Measurements from ENCODE around the gene LSMEM2. TPM values are rescaled to one million over a fixed set of nuclear protein-coding genes. Genes with fewer than 3 reads are reported as not detected.
"Not testable (repeated sequence)": the region's sequence is repeated elsewhere in the genome, so short reads cannot be mapped to it uniquely, and the experiment has no call there.

The LSMEM2 gene
- total RNA-seq, 4 donors from 2014 or later, result 0.41 to 0.98 (median 0.49) TPM; not detected in 1

DNA sequence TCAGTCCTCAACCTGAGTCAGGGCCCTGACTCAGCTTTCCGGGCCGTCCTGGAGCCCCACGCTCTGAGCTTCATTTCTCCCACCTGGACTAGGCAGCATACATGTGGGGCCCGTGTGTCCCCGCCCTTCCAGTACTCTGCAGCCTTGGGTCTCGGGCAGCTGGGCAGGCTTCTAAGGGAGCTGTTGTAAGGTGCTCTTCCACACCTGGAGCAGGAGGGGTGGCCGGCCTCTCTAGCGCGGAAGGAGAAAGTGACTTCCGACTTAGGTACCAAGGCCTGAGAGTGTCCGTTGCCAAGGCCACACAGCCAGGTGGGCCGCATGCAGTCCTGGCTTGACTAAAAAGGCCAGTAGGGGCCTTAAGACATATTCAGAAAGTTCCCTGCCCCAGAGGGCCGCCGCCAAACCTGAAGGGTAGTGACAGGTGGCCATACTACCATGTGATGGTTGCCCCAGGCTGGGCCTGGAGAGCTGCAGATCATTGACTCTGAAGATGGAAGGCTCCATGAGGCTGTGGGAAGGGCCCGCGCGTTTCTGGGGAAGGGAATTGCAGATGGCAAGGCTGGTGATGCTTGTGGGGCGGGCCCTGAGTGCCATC, 19.4 kb upstream of the LSMEM2 start:
- H3K9me3 ChIP-seq, result no peaks in the 10 kb centered on the region
- intact Hi-C loops (cut with DNase I; ENCODE audit: low total_unique reads) (loop anchor here (1.0 to 2.0 kb wide), 2 partner anchors 14 to 65 kb away; no protein-coding TSS in a partner anchor), in situ Hi-C loops (cut with MboI; ENCODE audit: low sequenced_read_pairs in 4 of 4) (no loop called here)
- no peak for DNase-seq
- H3K27me3 ChIP-seq, result no peaks in the 10 kb centered on the region
- H3K27ac ChIP-seq, result peak overlapping the region; percentile 96 to 99 (median 98)
- H3K4me3 ChIP-seq, result peak overlapping the region; percentile 72 to 94 (median 81)
- H3K36me3 ChIP-seq, result peaks cover 0 to 27% of the 10 kb centered on the region in 2 donors
- H3K4me1 ChIP-seq, result peaks cover 33 to 38% of the 10 kb centered on the region in 2 donors
- ATAC-seq, result peak; percentile 24 to 29
- TF ChIP-seq, protein P1, sequence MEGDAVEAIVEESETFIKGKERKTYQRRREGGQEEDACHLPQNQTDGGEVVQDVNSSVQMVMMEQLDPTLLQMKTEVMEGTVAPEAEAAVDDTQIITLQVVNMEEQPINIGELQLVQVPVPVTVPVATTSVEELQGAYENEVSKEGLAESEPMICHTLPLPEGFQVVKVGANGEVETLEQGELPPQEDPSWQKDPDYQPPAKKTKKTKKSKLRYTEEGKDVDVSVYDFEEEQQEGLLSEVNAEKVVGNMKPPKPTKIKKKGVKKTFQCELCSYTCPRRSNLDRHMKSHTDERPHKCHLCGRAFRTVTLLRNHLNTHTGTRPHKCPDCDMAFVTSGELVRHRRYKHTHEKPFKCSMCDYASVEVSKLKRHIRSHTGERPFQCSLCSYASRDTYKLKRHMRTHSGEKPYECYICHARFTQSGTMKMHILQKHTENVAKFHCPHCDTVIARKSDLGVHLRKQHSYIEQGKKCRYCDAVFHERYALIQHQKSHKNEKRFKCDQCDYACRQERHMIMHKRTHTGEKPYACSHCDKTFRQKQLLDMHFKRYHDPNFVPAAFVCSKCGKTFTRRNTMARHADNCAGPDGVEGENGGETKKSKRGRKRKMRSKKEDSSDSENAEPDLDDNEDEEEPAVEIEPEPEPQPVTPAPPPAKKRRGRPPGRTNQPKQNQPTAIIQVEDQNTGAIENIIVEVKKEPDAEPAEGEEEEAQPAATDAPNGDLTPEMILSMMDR (IDR thresholded peaks at IDR 0.05 in 4 of 5, conservative IDR thresholded peaks at IDR 0.05 in 1 of 5), result no peak
- no peak for TF ChIP-seq POLR2A (IDR thresholded peaks at IDR 0.05)

DNA sequence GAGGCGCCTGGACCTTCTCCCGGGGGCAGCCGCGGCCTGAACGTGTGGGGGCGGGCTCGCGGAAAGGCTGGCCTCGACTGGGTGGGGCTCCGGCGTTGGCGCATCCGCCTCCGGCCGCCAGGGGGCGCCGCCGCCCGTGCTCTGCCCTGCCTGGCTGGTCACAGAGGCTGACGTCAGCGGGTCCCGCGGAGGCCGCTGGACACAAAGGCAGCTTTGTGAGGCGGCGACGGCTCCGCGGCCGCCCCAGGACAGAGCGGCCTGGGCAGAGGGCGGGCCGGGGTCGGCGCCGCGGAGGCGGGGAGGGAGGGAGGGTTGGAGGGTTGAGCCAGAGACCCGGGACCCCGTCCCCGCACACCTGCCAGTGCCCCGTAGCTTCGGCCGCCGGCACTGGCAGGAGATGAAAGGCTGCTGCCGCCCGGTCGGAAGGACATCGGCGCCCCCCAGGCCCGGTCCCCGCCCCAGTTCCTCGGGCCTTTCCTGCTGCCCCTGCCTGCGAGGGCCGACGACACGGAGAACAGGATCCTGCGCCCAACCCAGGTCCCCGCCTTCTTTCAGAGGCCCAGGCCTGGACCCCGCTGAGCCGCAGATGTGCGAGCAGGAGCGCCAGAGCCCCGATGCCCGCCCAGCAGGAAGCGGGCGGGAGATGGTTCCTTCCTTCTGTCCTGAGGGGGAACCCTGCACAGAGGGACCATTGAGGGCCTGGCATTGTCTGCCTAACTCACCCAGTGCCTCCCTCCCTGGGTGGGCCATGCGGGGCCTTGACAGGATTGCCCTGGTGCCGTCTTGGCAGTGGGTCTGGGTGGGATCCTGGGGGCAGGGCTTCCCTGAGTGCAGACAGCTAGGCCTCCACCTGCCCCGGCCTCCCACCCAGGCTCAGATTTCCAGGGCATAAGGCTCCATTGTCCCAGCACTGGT, 18.6 kb upstream of the LSMEM2 start:
- intact Hi-C loops (cut with DNase I; ENCODE audit: low total_unique reads), result loop anchor here (1.0 to 2.0 kb wide), 2 partner anchors 13 to 65 kb away; no protein-coding TSS in a partner anchor
- TF ChIP-seq, protein P1 (IDR thresholded peaks at IDR 0.05 in 4 of 5, conservative IDR thresholded peaks at IDR 0.05 in 1 of 5), result peak; percentile 89 to 100 (median 100)
- TF ChIP-seq POLR2A (IDR thresholded peaks at IDR 0.05), result peak; percentile 57 to 70
- Histone ChIP-seq H3K27ac (peak overlapping the region; percentile 96 to 99 (median 98)), H3K4me3 (peak overlapping the region; percentile 72 to 94 (median 81)), H3K27me3 (no peaks in the 10 kb centered on the region), H3K9me3 (no peaks in the 10 kb centered on the region), H3K36me3 (peaks cover 0 to 27% of the 10 kb centered on the region in 2 donors), H3K4me1 (peaks cover 31 to 39% of the 10 kb centered on the region in 2 donors)
- peak; percentile 78 to 88 for DNase-seq
- peak; percentile 91 to 93 for ATAC-seq
- in situ Hi-C loops (cut with MboI; ENCODE audit: low sequenced_read_pairs in 4 of 4), result no loop called here

DNA sequence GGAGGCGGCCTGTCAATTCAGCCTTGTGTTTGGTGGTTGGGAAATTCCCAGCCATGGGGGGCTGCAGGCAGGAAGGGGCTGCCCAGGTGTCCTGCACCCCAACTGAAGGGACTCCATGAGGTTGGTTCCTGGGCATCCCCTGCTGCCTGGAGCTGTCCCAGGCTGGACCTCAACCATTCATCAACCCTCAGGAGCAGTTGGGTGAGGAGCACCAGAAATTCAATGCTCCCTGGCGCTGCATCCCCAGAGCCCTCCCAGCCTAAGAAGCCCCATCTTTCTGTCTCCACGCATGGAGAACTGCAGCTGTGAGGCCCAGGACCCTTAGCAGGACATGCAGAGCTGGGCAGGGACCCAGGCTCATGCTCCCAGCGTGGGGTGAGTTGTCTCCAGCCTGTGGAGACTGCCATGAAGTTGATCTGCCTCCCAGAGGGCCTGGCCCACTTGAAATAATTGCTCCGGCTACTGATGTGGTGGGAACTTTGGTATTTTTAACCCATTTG, 17.9 kb upstream of the LSMEM2 start:
- DNase-seq, result no peak
- H3K27ac ChIP-seq, result peak overlapping the region; percentile 96 to 99 (median 98)
- H3K36me3 ChIP-seq, result peaks cover 0 to 27% of the 10 kb centered on the region in 2 donors
- intact Hi-C loops (cut with DNase I; ENCODE audit: low total_unique reads) (loop anchor here (1.0 to 2.0 kb wide), 2 partner anchors 12 to 64 kb away; no protein-coding TSS in a partner anchor), in situ Hi-C loops (cut with MboI; ENCODE audit: low sequenced_read_pairs in 4 of 4) (no loop called here)
- H3K4me1 ChIP-seq, result peaks cover 27 to 40% of the 10 kb centered on the region in 2 donors
- H3K27me3 ChIP-seq, result no peaks in the 10 kb centered on the region
- H3K4me3 ChIP-seq, result peak overlapping the region; percentile 72 to 94 (median 81)
- H3K9me3 ChIP-seq, result no peaks in the 10 kb centered on the region
- TF ChIP-seq, protein P1 (IDR thresholded peaks at IDR 0.05 in 4 of 5, conservative IDR thresholded peaks at IDR 0.05 in 1 of 5), result no peak
- no peak for TF ChIP-seq POLR2A (IDR thresholded peaks at IDR 0.05)
- ATAC-seq, result no peak

DNA sequence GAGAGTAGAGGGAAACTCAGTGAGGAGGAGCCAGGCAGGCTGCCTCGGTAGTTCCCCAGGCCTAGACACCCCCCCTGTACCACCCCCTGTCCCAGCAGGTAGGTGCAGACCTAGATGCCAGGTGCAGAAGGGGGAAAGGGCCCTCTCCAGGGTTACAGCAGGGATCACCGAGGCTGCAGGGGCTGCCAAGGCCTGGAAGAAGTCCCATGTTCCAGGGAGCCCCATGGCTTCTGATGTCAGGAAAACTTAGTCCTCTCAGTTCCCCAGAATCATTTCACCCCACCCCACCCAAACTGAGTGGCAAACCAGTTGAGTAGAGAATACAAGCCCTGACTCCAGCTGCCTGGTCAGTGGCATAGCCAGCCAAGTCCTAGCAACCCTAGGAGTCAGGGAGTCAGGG, 17.4 kb upstream of the LSMEM2 start:
- DNase-seq (no peak), ATAC-seq (no peak)
- in situ Hi-C loops (cut with MboI; ENCODE audit: low sequenced_read_pairs in 4 of 4) (no loop called here), intact Hi-C loops (cut with DNase I; ENCODE audit: low total_unique reads) (loop anchor here (2.0 kb wide), 1 partner anchor 63 kb away; no protein-coding TSS in a partner anchor)
- Histone ChIP-seq H3K27ac (peak overlapping the region; percentile 96 to 99 (median 98)), H3K27me3 (no peaks in the 10 kb centered on the region), H3K4me1 (peaks cover 27 to 45% of the 10 kb centered on the region in 2 donors), H3K4me3 (no peak overlapping the region), H3K36me3 (peaks cover 0 to 22% of the 10 kb centered on the region in 2 donors), H3K9me3 (no peaks in the 10 kb centered on the region)
- TF ChIP-seq POLR2A (IDR thresholded peaks at IDR 0.05), result no peak

DNA sequence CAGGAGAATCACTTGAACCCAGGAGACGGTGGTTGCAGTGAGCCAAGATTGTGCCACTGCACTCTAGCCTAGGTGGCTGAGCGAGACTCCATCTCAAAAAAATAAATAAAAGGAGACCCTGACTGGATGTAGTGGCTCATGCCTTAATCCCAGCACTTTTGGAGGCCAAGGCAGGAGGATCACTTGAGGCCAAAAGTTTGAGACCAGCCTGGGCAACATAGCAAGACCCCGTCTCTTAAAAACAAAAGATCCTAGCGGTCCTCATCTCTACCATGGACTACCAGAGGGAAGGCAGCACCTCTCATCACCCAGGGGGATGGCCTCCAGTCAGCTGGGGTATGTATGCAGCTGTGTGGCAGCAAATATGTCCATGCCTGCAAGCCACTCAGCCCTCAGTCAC, 16.7 kb upstream of the LSMEM2 start:
- DNase-seq; in situ Hi-C loops (cut with MboI; ENCODE audit: low sequenced_read_pairs in 4 of 4); H3K4me3 ChIP-seq; H3K27me3 ChIP-seq; intact Hi-C loops (cut with DNase I; ENCODE audit: low total_unique reads); ATAC-seq; H3K27ac ChIP-seq; H3K9me3 ChIP-seq: not testable (repeated sequence)
- Histone ChIP-seq H3K36me3 (peaks cover 0 to 15% of the 10 kb centered on the region in 2 donors), H3K4me1 (peaks cover 30 to 52% of the 10 kb centered on the region in 2 donors)

Measured in gastrocnemius medialis (tissue), 4 donors.